IMR-90 (cell line): ENCODE measurements around the gene ACOX2. TPM values are rescaled to one million over a fixed set of nuclear protein-coding genes. Genes with fewer than 3 reads are reported as not detected.
A peak's percentile ranks its signal among the peaks of the same experiment; 100 is the strongest.

Experiments
- ATAC-seq: fragments of 200-7000 bp; cut with Tn5 transposase; 2 replicates; pipeline ENCODE4 v1.9.1; 2020; ENCODE audit warnings: low read depth, mild to moderate bottlenecking, moderate library complexity
- BruUV-seq: library from RNA; stranded (reverse); fragments of 400-500 nt; replicated peaks from 2 replicates; lab custom pipeline; 2021; lab: Mats Ljungman, UMichigan
- CTCF ChIA-PET: fragments of 300-600 bp; formaldehyde crosslinking; extraction: SDS; loops from one replicate; lab custom pipeline; 2021; ENCODE audit warnings: antibody characterized with exemption; lab: Yijun Ruan, JAX
- POLR2A ChIA-PET: fragments of 300-600 bp; sonication (Branson Sonifier 250); formaldehyde crosslinking; loops from one replicate; lab custom pipeline; 2022; ENCODE audit warnings: antibody characterized with exemption; ENCODE audit not compliant: unreplicated experiment; lab: Charles Lee
- DNase-seq: peaks from one replicate; pipeline ENCODE4 v3.0.0; 2013
- H2AFZ ChIP-seq: replicated peaks from 2 replicates; pipeline ENCODE3; 2013; ENCODE audit warnings: low read length, mild to moderate bottlenecking; ENCODE audit not compliant: poor library complexity
- H2AK5ac ChIP-seq: 2 replicates; pipeline ENCODE4 v1.6.1; 2013; ENCODE audit warnings: low read depth, low read length, inconsistent platforms
- H2AK9ac ChIP-seq: replicated peaks from 2 replicates; pipeline ENCODE3; 2013; ENCODE audit warnings: mild to moderate bottlenecking, low read depth, low read length, moderate library complexity; ENCODE audit not compliant: poor library complexity
- H2BK120ac ChIP-seq: 2 replicates; pipeline ENCODE4 v1.6.1; 2013; ENCODE audit warnings: low read depth, low read length, inconsistent platforms
- H2BK15ac ChIP-seq: 3 replicates; pipeline ENCODE4 v1.6.1; 2013; ENCODE audit warnings: low read depth, low read length, inconsistent platforms
- H2BK20ac ChIP-seq: 2 replicates; pipeline ENCODE4 v1.6.1; 2013; ENCODE audit warnings: low read depth, mild to moderate bottlenecking, inconsistent platforms, low read length, moderate library complexity
- H2BK5ac ChIP-seq: 2 replicates; pipeline ENCODE4 v1.6.1; 2013; ENCODE audit warnings: mild to moderate bottlenecking, low read depth, low read length, inconsistent platforms; ENCODE audit not compliant: poor library complexity, severe bottlenecking
- H3K14ac ChIP-seq: replicated peaks from 2 replicates; pipeline ENCODE4 v1.6.1; 2013; ENCODE audit warnings: low read depth, low read length, inconsistent platforms
- H3K18ac ChIP-seq: 2 replicates; pipeline ENCODE4 v1.6.1; 2013; ENCODE audit warnings: low read depth, low read length, control low read depth
- H3K23ac ChIP-seq: 2 replicates; pipeline ENCODE4 v1.6.1; 2013; ENCODE audit warnings: low read depth, low read length, inconsistent platforms
- H3K27ac ChIP-seq: 2 replicates; pipeline ENCODE4 v1.5.1; 2013; ENCODE audit warnings: mild to moderate bottlenecking, control low read depth, low read length; ENCODE audit not compliant: insufficient read depth
- H3K27me3 ChIP-seq: 2 replicates; pipeline ENCODE4 v1.6.1; 2013; ENCODE audit warnings: low read length; ENCODE audit not compliant: control insufficient read depth, insufficient read depth
- H3K36me3 ChIP-seq: 2 replicates; pipeline ENCODE4 v1.6.1; 2013; ENCODE audit warnings: low read length, mixed read lengths; ENCODE audit not compliant: control insufficient read depth, insufficient read depth
- H3K4ac ChIP-seq: 2 replicates; pipeline ENCODE4 v1.6.1; 2013; ENCODE audit warnings: low read depth, low read length, inconsistent platforms
- H3K4me1 ChIP-seq: 2 replicates; pipeline ENCODE4 v1.6.1; 2013; ENCODE audit warnings: low read length, mixed read lengths; ENCODE audit not compliant: control insufficient read depth, insufficient read depth
- H3K4me2 ChIP-seq: 2 replicates; pipeline ENCODE4 v1.6.1; 2013; ENCODE audit warnings: low read depth, mild to moderate bottlenecking, control low read depth, low read length, moderate library complexity
- H3K4me3 ChIP-seq: 2 replicates; pipeline ENCODE4 v1.5.1; 2013; ENCODE audit warnings: low read depth, mild to moderate bottlenecking, control low read depth, low read length, moderate library complexity; ENCODE audit not compliant: insufficient read depth
- H3K56ac ChIP-seq: 2 replicates; pipeline ENCODE4 v1.6.1; 2013; ENCODE audit warnings: low read length, inconsistent platforms; ENCODE audit not compliant: insufficient read depth; ENCODE audit errors: extremely low read depth
- H3K79me1 ChIP-seq, 2 experiments: 2 replicates each; pipeline ENCODE4 v1.6.1; 2013; ENCODE audit warnings: low read length in 2 of 2, inconsistent platforms in 1 of 2, low read depth in 1 of 2
- H3K9ac ChIP-seq: 2 replicates; pipeline ENCODE4 v1.6.1; 2013; ENCODE audit warnings: low read depth, low read length, control low read depth
- H3K9me1 ChIP-seq: 2 replicates; pipeline ENCODE4 v1.6.1; 2013; ENCODE audit warnings: low read length, inconsistent platforms; ENCODE audit not compliant: insufficient read depth
- H3K9me3 ChIP-seq: 2 replicates; pipeline ENCODE4 v1.6.1; 2013; ENCODE audit warnings: low read length; ENCODE audit not compliant: control insufficient read depth, insufficient read depth
- H4K20me1 ChIP-seq: 2 replicates; pipeline ENCODE4 v1.6.1; 2013; ENCODE audit warnings: low read length, inconsistent platforms; ENCODE audit not compliant: insufficient read depth
- H4K5ac ChIP-seq: 2 replicates; pipeline ENCODE4 v1.6.1; 2013; ENCODE audit warnings: mild to moderate bottlenecking, low read depth, low read length, control low read depth
- H4K8ac ChIP-seq, 2 experiments: 2 replicates each; pipeline ENCODE4 v1.6.1; 2013; ENCODE audit warnings: low read depth in 2 of 2, low read length in 2 of 2, control low read depth in 1 of 2, inconsistent platforms in 1 of 2
- H4K91ac ChIP-seq: 2 replicates; pipeline ENCODE4 v1.6.1; 2013; ENCODE audit warnings: low read depth, low read length, inconsistent platforms; ENCODE audit not compliant: insufficient read depth
- BHLHE40 ChIP-seq: fragments of 150-350 bp; IDR thresholded peaks from 2 replicates; pipeline ENCODE4 v1.6.1; 2016; ENCODE audit warnings: mild to moderate bottlenecking, low read depth, low read length
- CHD1 ChIP-seq: IDR thresholded peaks from 2 replicates; pipeline ENCODE4 v1.6.1; 2012; ENCODE audit warnings: low read depth, low read length, improper control_type of control experiment
- MAZ ChIP-seq: IDR thresholded peaks from 2 replicates; pipeline ENCODE4 v1.6.1; 2012; ENCODE audit warnings: low read depth, mild to moderate bottlenecking, low read length, improper control_type of control experiment, moderate library complexity, borderline replicate concordance
- NFE2L2 ChIP-seq: fragments of 150-350 bp; IDR thresholded peaks from 2 replicates; pipeline ENCODE4 v1.6.1; 2016; ENCODE audit warnings: low read depth, mild to moderate bottlenecking, low read length
- POLR2A ChIP-seq: IDR thresholded peaks from 2 replicates; pipeline ENCODE4 v1.6.1; 2012; ENCODE audit warnings: mild to moderate bottlenecking, low read depth, low read length
- RFX5 ChIP-seq: IDR thresholded peaks from 2 replicates; pipeline ENCODE4 v1.8.0; 2012; ENCODE audit warnings: low read depth, mild to moderate bottlenecking, low read length, moderate library complexity
- WGBS, 2 experiments: methylation state at CpG; one replicate each; pipeline versions ENCODE4 v1.1.5 to v1.1.7; 2013; ENCODE audit warnings: missing lambda C conversion rate in 2 of 2; ENCODE audit not compliant: insufficient read length in 1 of 2; ENCODE audit errors: extremely low coverage in 2 of 2; 5-methylcytosine and 5-hydroxymethylcytosine counted together
- dilution Hi-C: fragments of 300-500 bp; cut with HindIII; formaldehyde crosslinking; loops from one replicate; pipeline ENCODE4 v1.14.3; 2018; ENCODE audit warnings: low sequenced_read_pairs; ENCODE audit not compliant: unreplicated experiment
- in situ Hi-C: fragments of 300-500 bp; cut with MboI; formaldehyde crosslinking; loops from 3 replicates; pipeline ENCODE4 v1.14.3; 2019; ENCODE audit warnings: low sequenced_read_pairs, inconsistent platforms, mixed read lengths
- intact Hi-C: fragments of 100-400 bp; cut with micrococcal nuclease; formaldehyde crosslinking; loops from 2 replicates; pipeline ENCODE4 v1.10.0; 2022
- polyA plus RNA-seq, 3 experiments: library from polyadenylated mRNA; depleted of rRNA; stranded (reverse); fragments of >200 nt; gene quantifications; 2 replicates each; pipeline ENCODE4 v1.2.3, GENCODE V29; 2012; ENCODE audit warnings: low replicate concordance in 1 of 3
- total RNA-seq: library from RNA; depleted of rRNA; stranded (reverse); fragments of >200 nt; gene quantifications from 2 replicates; pipeline ENCODE4 v1.2.3, GENCODE V29; 2012

The ACOX2 gene
- total and polyA plus RNA-seq, 2 of the 4 experiments (the other 2 are of a cell fraction), result 15.6 to 32.9 TPM

- Histone ChIP-seq H2BK20ac (no peak overlapping the region), H3K9me3 (no peaks in the 10 kb centered on the region), H3K27ac (no peak overlapping the region), H3K23ac (0 out of 2 replicates have a peak overlapping the region, but pooled peaks have one; percentile 16), H3K9ac (no peak overlapping the region), H2BK5ac (no peak overlapping the region), H2AK9ac (no peak overlapping the region), H2AK5ac (no peak overlapping the region), H3K14ac (no peak overlapping the region), H4K20me1 (no peaks in the 10 kb centered on the region; the same call in 1 of the 2 replicates), H3K56ac (no peak overlapping the region), H3K79me1 (no peaks in the 10 kb centered on the region), H3K4me2 (no peak overlapping the region), H3K4me1 (peaks cover 3% of the 10 kb centered on the region), H3K27me3 (no peaks in the 10 kb centered on the region), H3K36me3 (peaks cover 8% of the 10 kb centered on the region; the same call in 1 of the 2 replicates), H3K9me1 (peaks cover 7% of the 10 kb centered on the region), H2BK15ac (no peak overlapping the region), H2BK120ac (no peak overlapping the region), H2AFZ (no peak overlapping the region), H4K5ac (no peak overlapping the region), H3K18ac (no peak overlapping the region), H3K4me3 (no peak overlapping the region), H3K4ac (no peak overlapping the region), H4K8ac (no peak overlapping the region), H4K91ac (no peak overlapping the region)
- ChIA-PET CTCF (interaction anchor here (0.6 kb wide), 1 partner anchor 27 kb away, joined by 4 read pairs; no protein-coding TSS in a partner anchor), POLR2A (no interaction called here)
- WGBS, 2 experiments, result no CpG with 5 or more reads among the region's 5 CpGs
- in situ Hi-C loops, result no loop called here
- ATAC-seq (no peak), DNase-seq (no peak)
- TF ChIP-seq MAZ (no peak), BHLHE40 (no peak), POLR2A (no peak), RFX5 (no peak), NFE2L2 (no peak), CHD1 (no peak)
- intact Hi-C loops, result no loop called here
- no TSS peak for BruUV-seq
- dilution Hi-C loops, result no loop called here
Observed at GRCh38 chr3:58522759-58523425, 14.1 kb downstream of the ACOX2 start.
